ENCODE results near the gene RAB1B. TPM values are rescaled to one million over a fixed set of nuclear protein-coding genes. Genes with fewer than 3 reads are reported as not detected.

Gene RAB1B
- total and polyA plus RNA-seq, 9 donors, result 69.7 to 111 (median 101) TPM

DNA sequence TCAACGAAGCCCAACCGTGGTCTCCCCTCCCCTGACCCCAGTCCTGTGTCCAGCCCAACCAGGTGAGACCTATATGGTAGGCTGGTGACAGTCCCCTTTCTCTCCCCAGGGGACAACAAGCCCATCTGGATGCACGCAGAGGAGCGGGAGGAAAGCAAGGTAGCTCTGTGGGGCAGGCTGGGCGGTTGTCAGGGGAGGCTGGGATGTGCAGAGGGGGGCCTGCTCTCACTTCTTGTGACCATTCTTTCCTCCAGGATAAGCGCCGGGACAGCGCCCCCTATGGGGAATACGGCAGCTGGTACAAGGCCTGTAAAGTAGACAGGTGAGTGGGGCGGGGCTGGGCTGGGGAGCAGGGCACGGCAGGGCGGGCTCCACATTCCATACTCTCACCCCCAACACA is 3.5 kb upstream of the RAB1B start:
- WGBS (ENCODE audit: insufficient coverage), result 60% methylated on average over 3 of the region's 12 CpGs
- H3K27ac ChIP-seq (ENCODE audit: low read length), result no peak overlapping the region

DNA sequence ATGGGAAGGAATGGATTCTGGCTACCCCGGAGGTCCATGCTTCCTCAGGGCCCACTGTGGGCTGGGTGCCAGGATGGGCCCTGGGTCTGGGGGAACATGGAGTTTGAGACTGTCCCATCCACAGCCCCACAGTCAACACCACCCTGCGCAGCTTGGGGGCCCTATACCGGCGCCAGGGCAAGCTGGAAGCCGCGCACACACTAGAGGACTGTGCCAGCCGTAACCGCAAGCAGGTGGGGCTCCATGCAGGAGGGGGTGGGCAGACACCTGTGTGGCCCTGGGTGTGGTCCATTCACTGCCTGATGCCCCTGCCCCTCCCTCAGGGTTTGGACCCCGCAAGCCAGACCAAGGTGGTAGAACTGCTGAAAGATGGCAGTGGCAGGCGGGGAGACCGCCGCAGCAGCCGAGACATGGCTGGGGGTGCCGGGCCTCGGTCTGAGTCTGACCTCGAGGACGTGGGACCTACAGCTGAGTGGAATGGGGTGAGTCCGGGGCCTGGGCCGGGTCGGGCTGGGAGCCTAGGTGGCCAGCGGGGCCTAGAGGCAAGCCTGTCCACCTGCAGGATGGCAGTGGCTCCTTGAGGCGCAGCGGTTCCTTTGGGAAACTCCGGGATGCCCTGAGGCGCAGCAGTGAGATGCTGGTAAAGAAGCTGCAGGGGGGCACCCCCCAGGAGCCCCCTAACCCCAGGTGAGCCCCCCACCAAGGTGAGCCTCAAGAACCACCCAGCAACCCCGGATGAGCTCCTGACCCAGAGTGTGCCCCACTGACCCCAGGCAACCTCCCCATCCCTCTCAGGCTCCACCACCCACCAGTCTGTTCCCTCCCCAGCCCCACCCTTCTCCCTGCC is 2.7 kb upstream of the RAB1B start:
- 90% methylated on average over 20 of the region's 26 CpGs for WGBS (ENCODE audit: insufficient coverage)
- Histone ChIP-seq H3K27ac (ENCODE audit: low read length) (no peak overlapping the region), H3K4me3 (ENCODE audit: low read length) (no peak overlapping the region), H3K36me3 (ENCODE audit: control insufficient read depth, insufficient read depth, low read length) (peaks cover 58% of the 10 kb centered on the region), H3K27me3 (ENCODE audit: control insufficient read depth, insufficient read depth, low read length) (no peaks in the 10 kb centered on the region), H3K4me1 (ENCODE audit: control insufficient read depth, insufficient read depth, low read length) (peaks cover 32% of the 10 kb centered on the region), H3K9me3 (replicated peaks; ENCODE audit: control insufficient read depth, low read depth, low read length) (no peaks in the 10 kb centered on the region)
- no peak for DNase-seq

More for the DNA sequence above, 3.5 kb upstream of the RAB1B start:
- Histone ChIP-seq H3K9me3 (replicated peaks; ENCODE audit: control insufficient read depth, low read depth, low read length) (no peaks in the 10 kb centered on the region), H3K27me3 (ENCODE audit: control insufficient read depth, insufficient read depth, low read length) (no peaks in the 10 kb centered on the region), H3K36me3 (ENCODE audit: control insufficient read depth, insufficient read depth, low read length) (peaks cover 60% of the 10 kb centered on the region), H3K4me3 (ENCODE audit: low read length) (no peak overlapping the region), H3K4me1 (ENCODE audit: control insufficient read depth, insufficient read depth, low read length) (peaks cover 30% of the 10 kb centered on the region)
- DNase-seq, result no peak

DNA sequence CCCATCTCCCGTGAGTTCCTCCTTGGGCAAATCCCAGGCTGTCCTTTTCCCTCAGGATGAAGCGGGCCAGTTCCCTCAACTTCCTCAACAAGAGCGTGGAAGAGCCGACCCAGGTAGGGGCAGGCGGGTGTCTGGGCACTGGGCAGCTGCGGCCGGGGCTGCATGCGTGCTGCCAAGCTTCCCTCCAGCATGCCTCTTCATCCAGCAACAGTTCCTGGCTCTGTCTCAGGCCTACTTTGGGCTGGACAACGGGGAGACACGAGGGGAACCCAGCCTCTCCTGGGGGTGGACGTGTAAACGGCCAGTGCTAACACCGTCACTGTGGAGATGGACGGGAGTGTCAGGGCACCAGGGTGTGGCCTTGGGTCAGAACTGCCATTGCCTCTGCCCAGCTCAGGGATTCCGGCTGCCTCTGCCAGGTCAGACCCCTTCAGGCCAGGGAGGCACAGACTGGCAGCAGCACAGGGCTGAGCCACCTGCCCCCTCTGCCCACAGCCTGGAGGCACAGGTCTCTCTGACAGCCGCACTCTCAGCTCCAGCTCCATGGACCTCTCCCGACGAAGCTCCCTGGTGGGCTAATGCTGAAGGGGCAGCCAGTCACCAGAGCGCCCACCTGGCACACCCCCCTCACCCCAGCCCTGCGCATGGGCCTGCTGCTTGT is 1.9 kb upstream of the RAB1B start:
- WGBS (ENCODE audit: insufficient coverage), result 67% methylated on average over 20 of the region's 20 CpGs
- H3K4me1 ChIP-seq (ENCODE audit: control insufficient read depth, insufficient read depth, low read length), result peaks cover 32% of the 10 kb centered on the region
- peak overlapping the region; percentile 100 for H3K27ac ChIP-seq (ENCODE audit: low read length)
- no peak for DNase-seq
- peaks cover 52% of the 10 kb centered on the region for H3K36me3 ChIP-seq (ENCODE audit: control insufficient read depth, insufficient read depth, low read length)
- H3K9me3 ChIP-seq (replicated peaks; ENCODE audit: control insufficient read depth, low read depth, low read length), result no peaks in the 10 kb centered on the region
- no peaks in the 10 kb centered on the region for H3K27me3 ChIP-seq (ENCODE audit: control insufficient read depth, insufficient read depth, low read length)
- peak overlapping the region; percentile 73 for H3K4me3 ChIP-seq (ENCODE audit: low read length)

DNA sequence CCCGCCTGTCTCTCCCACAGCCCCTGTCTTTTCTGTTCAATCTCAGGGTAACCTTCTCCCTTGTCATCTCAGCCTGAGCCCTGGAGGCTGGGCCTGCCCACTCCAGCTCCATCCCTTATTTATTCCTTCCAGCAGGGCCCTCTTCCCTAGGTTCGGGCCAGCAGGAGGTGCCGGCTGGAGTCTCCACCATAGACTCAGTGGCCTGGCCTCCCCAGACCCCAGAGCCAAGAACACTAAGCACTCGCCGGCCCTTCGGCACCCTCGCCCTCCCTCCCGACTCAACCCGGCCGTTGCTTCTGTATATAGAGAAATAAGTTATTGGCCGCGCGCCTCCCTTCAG is 1.4 kb upstream of the RAB1B start:
- peaks cover 53% of the 10 kb centered on the region for H3K36me3 ChIP-seq (ENCODE audit: control insufficient read depth, insufficient read depth, low read length)
- no peak for DNase-seq
- H3K9me3 ChIP-seq (replicated peaks; ENCODE audit: control insufficient read depth, low read depth, low read length), result no peaks in the 10 kb centered on the region
- no peaks in the 10 kb centered on the region for H3K27me3 ChIP-seq (ENCODE audit: control insufficient read depth, insufficient read depth, low read length)
- H3K4me1 ChIP-seq (ENCODE audit: control insufficient read depth, insufficient read depth, low read length), result peaks cover 32% of the 10 kb centered on the region
- H3K27ac ChIP-seq (ENCODE audit: low read length), result peak overlapping the region; percentile 100
- H3K4me3 ChIP-seq (ENCODE audit: low read length), result peak overlapping the region; percentile 73
- 50% methylated on average over 1 of the region's 13 CpGs for WGBS (ENCODE audit: insufficient coverage)

DNA sequence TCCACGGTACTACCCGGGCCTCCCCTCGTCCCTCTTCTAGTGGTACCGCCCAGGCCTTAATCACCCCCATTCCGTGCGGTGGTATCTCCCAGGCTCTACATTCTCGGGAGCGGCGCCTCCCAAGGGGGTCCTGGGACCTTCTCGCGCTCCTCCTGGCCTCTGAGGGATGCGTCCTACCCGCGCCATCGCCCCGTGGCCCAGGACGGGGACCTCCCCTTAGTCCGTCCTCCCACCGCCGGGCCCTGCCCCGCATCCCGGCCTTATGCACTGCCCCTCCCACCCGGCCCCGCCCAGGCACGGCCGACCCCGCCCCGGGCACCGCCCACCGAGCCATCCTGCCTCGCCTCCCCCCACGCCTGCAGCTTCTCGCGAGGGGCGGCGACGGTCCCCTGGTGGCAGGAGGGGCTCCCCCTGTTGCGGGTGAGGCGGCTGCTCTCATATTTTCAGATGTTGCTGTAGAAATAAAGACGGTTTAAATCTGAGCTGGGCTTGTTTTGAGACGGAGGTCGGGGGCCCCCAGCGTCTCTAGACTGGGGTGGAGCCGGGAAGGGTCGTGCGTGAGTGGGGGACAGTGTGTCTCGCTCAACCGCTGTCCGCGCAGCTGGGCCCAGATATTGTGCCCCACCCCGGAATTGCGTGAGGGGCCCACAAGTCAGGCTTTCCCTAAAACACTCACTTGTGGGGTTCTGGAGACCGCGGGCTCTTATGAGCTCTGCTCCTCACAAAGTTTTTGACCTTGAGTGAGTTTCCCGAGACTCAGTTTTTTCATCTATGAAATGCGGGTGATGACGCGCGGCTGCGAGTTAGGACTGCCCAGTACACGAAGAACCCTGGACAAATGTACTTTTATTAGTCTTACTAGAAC is 828 bp upstream of the RAB1B start:
- Histone ChIP-seq H3K4me1 (ENCODE audit: control insufficient read depth, insufficient read depth, low read length) (peaks cover 32% of the 10 kb centered on the region), H3K36me3 (ENCODE audit: control insufficient read depth, insufficient read depth, low read length) (peaks cover 53% of the 10 kb centered on the region), H3K27ac (ENCODE audit: low read length) (peak overlapping the region; percentile 100), H3K27me3 (ENCODE audit: control insufficient read depth, insufficient read depth, low read length) (no peaks in the 10 kb centered on the region), H3K9me3 (replicated peaks; ENCODE audit: control insufficient read depth, low read depth, low read length) (no peaks in the 10 kb centered on the region), H3K4me3 (ENCODE audit: low read length) (peak overlapping the region; percentile 73)
- DNase-seq, result peak; percentile 96
- WGBS (ENCODE audit: insufficient coverage), result 0% methylated on average over 33 of the region's 61 CpGs

DNA sequence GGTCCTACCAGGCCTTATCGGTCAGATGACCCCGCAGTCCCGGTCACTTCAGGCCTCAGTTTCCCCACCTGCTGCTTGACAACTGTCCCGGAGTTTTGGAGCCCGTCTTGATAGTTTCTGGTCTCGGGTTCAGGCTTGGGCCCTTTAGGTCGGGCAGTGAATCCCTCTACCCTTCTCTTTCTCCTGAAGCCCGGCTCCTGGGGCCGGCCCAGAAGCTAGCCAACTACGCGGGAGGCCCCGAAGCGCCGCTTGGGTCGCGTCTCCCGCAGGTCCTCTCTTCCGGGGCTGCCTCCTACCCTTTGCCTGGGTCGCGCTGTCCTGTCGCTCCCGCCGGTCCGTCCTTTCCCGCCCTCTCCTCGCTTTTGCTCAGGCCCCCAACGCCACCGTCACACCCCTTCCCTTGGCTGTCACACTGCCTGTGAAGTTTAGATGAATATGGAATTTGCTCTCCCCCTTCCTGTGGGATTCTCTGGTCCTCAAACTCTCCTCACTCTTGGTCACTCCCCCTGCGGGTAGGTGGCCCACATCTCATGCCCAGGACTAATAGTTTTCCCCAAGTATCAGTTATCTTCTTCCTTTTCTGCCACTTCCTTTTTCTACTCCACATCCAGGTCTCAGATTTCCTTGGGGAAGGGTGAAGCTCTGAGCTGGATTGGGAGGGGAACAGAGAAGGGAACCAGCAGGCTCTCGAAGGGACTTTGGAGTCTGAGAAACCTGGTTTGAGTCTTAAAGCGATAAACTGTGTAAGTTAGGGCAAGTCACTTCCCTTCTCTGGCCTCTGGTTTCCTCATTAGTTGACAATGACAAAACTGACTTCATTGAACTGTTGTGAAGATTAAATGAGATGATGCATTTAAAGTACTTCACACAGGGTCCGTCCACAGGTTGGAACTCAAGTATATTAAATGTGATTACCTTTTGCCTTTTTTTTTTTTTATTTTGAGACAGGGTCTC is 790 bp downstream of the RAB1B start:
- Histone ChIP-seq H3K9me3 (replicated peaks; ENCODE audit: control insufficient read depth, low read depth, low read length) (no peaks in the 10 kb centered on the region), H3K36me3 (ENCODE audit: control insufficient read depth, insufficient read depth, low read length) (peaks cover 53% of the 10 kb centered on the region), H3K4me1 (ENCODE audit: control insufficient read depth, insufficient read depth, low read length) (peaks cover 45% of the 10 kb centered on the region), H3K4me3 (ENCODE audit: low read length) (peak overlapping the region; percentile 97), H3K27ac (ENCODE audit: low read length) (peak overlapping the region; percentile 95), H3K27me3 (ENCODE audit: control insufficient read depth, insufficient read depth, low read length) (no peaks in the 10 kb centered on the region)
- WGBS (ENCODE audit: insufficient coverage), result 0% methylated on average over 19 of the region's 32 CpGs
- peak; percentile 63 for DNase-seq

DNA sequence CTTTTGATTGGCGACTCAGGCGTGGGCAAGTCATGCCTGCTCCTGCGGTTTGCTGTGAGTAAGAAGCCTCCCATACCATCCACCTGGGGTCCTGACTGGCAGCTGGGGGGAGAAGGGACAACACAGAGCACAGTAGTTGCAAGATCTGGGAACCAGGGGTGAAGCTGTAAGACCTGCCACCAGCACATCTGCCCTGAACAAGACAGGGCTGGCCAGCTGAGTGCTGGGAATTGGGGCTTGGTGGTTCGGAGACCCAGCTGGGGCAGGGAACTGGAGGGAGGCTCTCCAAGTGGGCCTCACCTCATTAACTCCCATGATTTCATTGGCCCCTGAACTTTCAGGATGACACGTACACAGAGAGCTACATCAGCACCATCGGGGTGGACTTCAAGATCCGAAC is 3.4 kb downstream of the RAB1B start:
- H3K27me3 ChIP-seq (ENCODE audit: control insufficient read depth, insufficient read depth, low read length), result no peaks in the 10 kb centered on the region
- no peak overlapping the region for H3K27ac ChIP-seq (ENCODE audit: low read length)
- H3K4me3 ChIP-seq (ENCODE audit: low read length), result no peak overlapping the region
- DNase-seq, result no peak
- peaks cover 52% of the 10 kb centered on the region for H3K36me3 ChIP-seq (ENCODE audit: control insufficient read depth, insufficient read depth, low read length)
- peaks cover 59% of the 10 kb centered on the region for H3K4me1 ChIP-seq (ENCODE audit: control insufficient read depth, insufficient read depth, low read length)
- WGBS (ENCODE audit: insufficient coverage), result 83% methylated on average over 3 of the region's 7 CpGs
- H3K9me3 ChIP-seq (replicated peaks; ENCODE audit: control insufficient read depth, low read depth, low read length), result no peaks in the 10 kb centered on the region

DNA sequence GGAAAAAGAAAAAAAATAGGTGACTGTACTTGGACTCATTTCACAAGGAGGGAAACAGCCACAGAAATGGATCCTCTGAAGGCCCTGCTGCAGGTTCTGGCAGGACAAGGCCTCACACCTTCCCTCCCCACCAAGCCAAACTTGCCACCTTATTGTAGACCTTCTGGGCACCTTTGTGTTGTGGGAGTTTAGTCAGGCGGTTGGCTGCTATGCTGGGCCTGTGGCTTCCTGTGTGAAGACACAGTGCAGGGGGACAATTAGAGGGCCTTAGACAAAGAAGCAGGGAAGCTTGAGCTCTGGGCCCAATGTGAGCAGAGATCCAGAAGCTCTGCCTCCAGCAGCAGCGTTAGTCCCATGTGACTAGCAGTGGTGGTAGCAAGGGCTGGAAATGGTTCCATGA is 4.2 kb downstream of the RAB1B start:
- 90% methylated on average over 2 of the region's 2 CpGs for WGBS (ENCODE audit: insufficient coverage)
- Histone ChIP-seq H3K27me3 (ENCODE audit: control insufficient read depth, insufficient read depth, low read length) (no peaks in the 10 kb centered on the region), H3K9me3 (replicated peaks; ENCODE audit: control insufficient read depth, low read depth, low read length) (no peaks in the 10 kb centered on the region), H3K36me3 (ENCODE audit: control insufficient read depth, insufficient read depth, low read length) (peaks cover 53% of the 10 kb centered on the region), H3K27ac (ENCODE audit: low read length) (no peak overlapping the region), H3K4me3 (ENCODE audit: low read length) (no peak overlapping the region), H3K4me1 (ENCODE audit: control insufficient read depth, insufficient read depth, low read length) (peaks cover 57% of the 10 kb centered on the region)
- DNase-seq, result no peak

DNA sequence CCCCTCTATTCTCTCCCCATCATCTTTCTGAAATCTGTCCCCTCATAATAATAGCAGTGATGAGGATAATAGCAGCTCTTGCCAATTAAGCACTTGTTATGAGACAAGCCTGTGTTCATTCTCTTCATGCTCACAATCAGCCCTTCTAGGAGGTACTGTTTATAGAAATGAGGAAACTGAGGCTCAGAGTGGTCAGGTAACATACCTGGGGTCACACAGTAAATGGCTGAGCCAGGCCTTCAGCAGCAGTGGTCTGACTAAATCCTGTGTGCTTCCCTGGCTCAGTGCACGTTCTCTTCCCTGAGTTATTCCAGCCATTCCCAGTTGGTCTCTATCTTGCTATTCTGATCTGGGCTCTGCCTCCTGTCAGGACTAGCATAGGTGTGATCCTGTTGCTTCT is 5.8 kb downstream of the RAB1B start:
- no peak for DNase-seq
- H3K27ac ChIP-seq (ENCODE audit: low read length), result peak overlapping the region; percentile 51
- H3K4me3 ChIP-seq (ENCODE audit: low read length), result no peak overlapping the region
- no peaks in the 10 kb centered on the region for H3K9me3 ChIP-seq (replicated peaks; ENCODE audit: control insufficient read depth, low read depth, low read length)
- 36% methylated on average over 1 of the region's 1 CpG for whole genome bisulfite sequencing (ENCODE audit: insufficient coverage)
- H3K36me3 ChIP-seq (ENCODE audit: control insufficient read depth, insufficient read depth, low read length), result peaks cover 53% of the 10 kb centered on the region
- peaks cover 60% of the 10 kb centered on the region for H3K4me1 ChIP-seq (ENCODE audit: control insufficient read depth, insufficient read depth, low read length)
- H3K27me3 ChIP-seq (ENCODE audit: control insufficient read depth, insufficient read depth, low read length), result peaks cover 2% of the 10 kb centered on the region
